ENCODE results near the gene GOLGA5.

GRCh38 chr14:92832137-92832700, 38.1 kb downstream of the GOLGA5 start:
- TF ChIP-seq POLR2A (IDR thresholded peaks at IDR 0.05) (no peak), CTCF (IDR thresholded peaks at IDR 0.05) (no peak), POLR2AphosphoS5 (IDR thresholded peaks at IDR 0.05) (no peak), EP300 (IDR thresholded peaks at IDR 0.05) (no peak)
